ENCODE measurements around the gene SCLY. TPM values are rescaled to one million over a fixed set of nuclear protein-coding genes. Genes with fewer than 3 reads are reported as not detected.

The SCLY gene
- polyA plus RNA-seq, 1 experiment = 7.7 TPM

DNA sequence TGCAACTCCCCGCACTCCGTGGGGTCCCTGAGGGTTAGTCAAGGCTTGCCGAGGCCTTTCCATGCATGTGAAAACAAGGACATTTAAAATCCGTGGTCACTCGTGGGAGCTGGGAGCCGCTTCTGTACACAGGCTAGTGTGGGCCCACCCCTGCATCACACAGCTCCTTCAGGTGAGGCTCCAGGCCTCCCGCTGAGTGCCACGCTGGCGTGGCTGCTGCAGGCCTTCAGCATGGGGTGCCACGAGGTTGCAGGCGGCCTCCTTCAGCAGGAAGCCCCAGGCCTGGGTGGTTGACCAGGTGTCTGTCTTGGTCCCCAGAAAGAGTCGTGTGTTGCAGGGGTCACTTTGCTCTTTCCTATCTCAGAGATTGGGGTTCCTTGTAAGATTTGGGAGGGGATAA is 84.2 kb downstream of the SCLY start:
- CTCF ChIA-PET = no interaction called here
- POLR2A ChIA-PET = no interaction called here

DNA sequence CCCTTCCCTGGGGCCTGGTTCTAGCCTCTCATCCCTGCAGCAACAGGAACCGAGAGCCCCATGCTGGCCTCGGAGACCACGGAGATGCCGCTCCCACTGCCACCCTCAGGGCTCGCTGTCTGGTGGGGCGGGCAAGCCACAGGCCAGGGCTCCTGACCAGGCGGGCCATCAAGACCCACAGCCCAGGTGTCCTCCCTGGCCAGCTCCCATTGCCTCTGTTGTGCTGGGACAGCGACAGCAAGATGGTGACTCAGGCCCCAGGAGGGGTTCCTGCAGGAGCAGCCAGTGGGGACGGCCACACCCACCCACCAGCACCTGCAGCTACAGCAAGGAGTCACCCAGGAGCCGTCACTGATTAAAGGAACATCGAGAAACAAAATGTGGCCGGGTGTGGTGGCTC is 85.0 kb downstream of the SCLY start:
- POLR2A ChIA-PET = no interaction called here
- no peak overlapping the region for H3K4me3 ChIP-seq (ENCODE audit: low read depth, low read length)
- TF ChIP-seq, protein P1, sequence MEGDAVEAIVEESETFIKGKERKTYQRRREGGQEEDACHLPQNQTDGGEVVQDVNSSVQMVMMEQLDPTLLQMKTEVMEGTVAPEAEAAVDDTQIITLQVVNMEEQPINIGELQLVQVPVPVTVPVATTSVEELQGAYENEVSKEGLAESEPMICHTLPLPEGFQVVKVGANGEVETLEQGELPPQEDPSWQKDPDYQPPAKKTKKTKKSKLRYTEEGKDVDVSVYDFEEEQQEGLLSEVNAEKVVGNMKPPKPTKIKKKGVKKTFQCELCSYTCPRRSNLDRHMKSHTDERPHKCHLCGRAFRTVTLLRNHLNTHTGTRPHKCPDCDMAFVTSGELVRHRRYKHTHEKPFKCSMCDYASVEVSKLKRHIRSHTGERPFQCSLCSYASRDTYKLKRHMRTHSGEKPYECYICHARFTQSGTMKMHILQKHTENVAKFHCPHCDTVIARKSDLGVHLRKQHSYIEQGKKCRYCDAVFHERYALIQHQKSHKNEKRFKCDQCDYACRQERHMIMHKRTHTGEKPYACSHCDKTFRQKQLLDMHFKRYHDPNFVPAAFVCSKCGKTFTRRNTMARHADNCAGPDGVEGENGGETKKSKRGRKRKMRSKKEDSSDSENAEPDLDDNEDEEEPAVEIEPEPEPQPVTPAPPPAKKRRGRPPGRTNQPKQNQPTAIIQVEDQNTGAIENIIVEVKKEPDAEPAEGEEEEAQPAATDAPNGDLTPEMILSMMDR (IDR thresholded peaks at IDR 0.05; ENCODE audit: insufficient read depth, low read depth, low read length) = no peak
- no peak for DNase-seq (ENCODE audit: low read depth)
- CTCF ChIA-PET = no interaction called here
- no peaks in the 10 kb centered on the region for H3K27me3 ChIP-seq (ENCODE audit: control insufficient read depth, insufficient read depth, low read length)
- H3K36me3 ChIP-seq (ENCODE audit: control insufficient read depth, insufficient read depth, low read length) = no peaks in the 10 kb centered on the region

More for the DNA sequence above, 84.2 kb downstream of the SCLY start:
- no peaks in the 10 kb centered on the region for H3K27me3 ChIP-seq (ENCODE audit: control insufficient read depth, insufficient read depth, low read length)
- H3K36me3 ChIP-seq (ENCODE audit: control insufficient read depth, insufficient read depth, low read length) = no peaks in the 10 kb centered on the region
- H3K4me3 ChIP-seq (ENCODE audit: low read depth, low read length) = no peak overlapping the region
- TF ChIP-seq, protein P1 (IDR thresholded peaks at IDR 0.05; ENCODE audit: insufficient read depth, low read depth, low read length) = no peak
- DNase-seq (ENCODE audit: low read depth) = no peak

DNA sequence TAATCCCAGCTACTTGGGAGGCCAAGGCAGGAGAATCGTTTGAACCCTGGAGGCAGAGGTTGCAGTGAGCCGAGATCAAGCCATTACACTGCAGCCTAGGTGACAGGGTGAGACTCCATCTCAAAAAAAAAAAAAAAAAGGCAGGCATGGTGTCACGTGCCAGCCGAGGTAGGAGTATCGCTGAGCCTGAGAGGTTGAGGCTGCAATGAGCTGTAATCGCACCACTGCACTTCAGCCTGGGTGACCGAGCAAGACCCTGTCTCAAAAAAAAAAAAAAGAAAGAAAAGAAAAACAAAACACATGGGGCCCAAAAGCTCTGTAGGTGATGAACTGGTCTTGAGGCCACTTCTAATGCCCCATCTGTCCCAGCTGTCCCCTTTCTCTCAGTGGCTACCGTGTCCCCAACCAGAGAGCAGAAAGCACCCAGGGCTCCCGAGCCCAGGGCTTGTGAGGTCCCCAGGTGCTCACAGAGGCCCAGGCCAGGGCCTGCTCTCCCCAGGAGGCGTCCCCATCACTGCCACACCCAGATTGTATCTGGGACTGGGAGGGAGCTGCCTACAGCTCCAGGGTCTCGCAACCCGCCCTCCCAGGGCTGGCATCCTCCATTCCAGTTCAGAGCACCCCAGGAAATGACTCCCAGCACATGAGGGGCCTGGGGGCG is 86.2 kb downstream of the SCLY start:
- no peak overlapping the region for H3K4me3 ChIP-seq (ENCODE audit: low read depth, low read length)
- H3K27me3 ChIP-seq (ENCODE audit: control insufficient read depth, insufficient read depth, low read length) = no peaks in the 10 kb centered on the region
- DNase-seq (ENCODE audit: low read depth) = no peak
- H3K36me3 ChIP-seq (ENCODE audit: control insufficient read depth, insufficient read depth, low read length) = no peaks in the 10 kb centered on the region
- ChIA-PET CTCF (interaction anchor here (0.6 to 1.1 kb wide), 3 partner anchors 69 to 289 kb away, joined by 3 to 4 read pairs (median 3); no protein-coding TSS in a partner anchor), POLR2A (no interaction called here)
- TF ChIP-seq, protein P1 (IDR thresholded peaks at IDR 0.05; ENCODE audit: insufficient read depth, low read depth, low read length) = no peak

DNA sequence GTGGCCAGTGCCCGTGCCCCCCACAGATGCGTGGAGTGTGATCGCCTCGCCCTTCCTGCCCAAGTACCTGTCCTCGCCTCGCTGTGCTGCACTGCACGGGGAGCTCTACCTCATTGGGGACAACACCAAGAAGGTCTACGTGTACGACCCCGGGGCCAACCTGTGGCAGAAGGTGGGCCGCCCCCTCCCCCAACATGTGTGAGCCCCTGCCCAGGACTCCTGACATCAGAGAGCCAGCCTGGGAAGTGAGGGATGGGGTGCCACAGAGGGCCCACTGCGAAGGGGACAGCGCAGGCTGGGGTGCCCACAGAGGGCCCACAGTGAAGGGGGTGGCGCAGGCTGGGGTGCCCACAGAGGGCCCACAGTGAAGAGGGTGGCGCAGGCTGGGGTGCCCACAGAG is 88.2 kb downstream of the SCLY start:
- no peaks in the 10 kb centered on the region for H3K36me3 ChIP-seq (ENCODE audit: control insufficient read depth, insufficient read depth, low read length)
- H3K27me3 ChIP-seq (ENCODE audit: control insufficient read depth, insufficient read depth, low read length) = no peaks in the 10 kb centered on the region
- ChIA-PET CTCF (no interaction called here), POLR2A (no interaction called here)
- no peak for DNase-seq (ENCODE audit: low read depth)
- TF ChIP-seq, protein P1 (IDR thresholded peaks at IDR 0.05; ENCODE audit: insufficient read depth, low read depth, low read length) = no peak
- no peak overlapping the region for H3K4me3 ChIP-seq (ENCODE audit: low read depth, low read length)

Small RNA genes lying within 50 kb of the gene (small RNA-seq; reads per million reads assigned to genes)
- not detected for gene RNU6-1333P (ENCODE audit: insufficient read length, low read depth, low replicate concordance)

Other genes with a start within 250 kb of the SCLY start
- gene RAMP1, start 201.4 kb upstream of the SCLY start, polyA plus RNA-seq (2011; rRNA removed) = 5.7 and 10.8 TPM in 2 replicates
- 47.9 and 67.4 TPM in 2 replicates for gene UBE2F, start 94.0 kb upstream of the SCLY start, polyA plus RNA-seq (2011; rRNA removed)
- 1.3 and 2.1 TPM in 2 replicates for gene ESPNL, start 39.3 kb downstream of the SCLY start, polyA plus RNA-seq (2011; rRNA removed)
- 0.29 and 0.58 TPM in 2 replicates for gene KLHL30, start 77.7 kb downstream of the SCLY start, polyA plus RNA-seq (2011; rRNA removed)
- 1.2 and 2.9 TPM in 2 replicates for gene ERFE, start 98.0 kb downstream of the SCLY start, polyA plus RNA-seq (2011; rRNA removed)
- gene ILKAP, start 142.7 kb downstream of the SCLY start, polyA plus RNA-seq (2011; rRNA removed) = 28.4 and 31.1 TPM in 2 replicates
- 0.93 and 1.7 TPM in 2 replicates for gene HES6, start 179.0 kb downstream of the SCLY start, polyA plus RNA-seq (2011; rRNA removed)
- 2.6 and 3.1 TPM in 2 replicates for gene PER2, start 227.6 kb downstream of the SCLY start, polyA plus RNA-seq (2011; rRNA removed)